LNCAP (cell line): ENCODE data around the gene MYL5.

Experiments used
- CTCF ChIP-seq: fragments of 450-650 bp; IDR thresholded peaks from 2 replicates; pipeline ENCODE4 v1.5.1; 2017; ENCODE audit warnings: mild to moderate bottlenecking

Gene MYL5

GRCh38 chr4:682490-683172 is 8.3 kb downstream of the MYL5 start:
- TF ChIP-seq CTCF: no peak

DNA sequence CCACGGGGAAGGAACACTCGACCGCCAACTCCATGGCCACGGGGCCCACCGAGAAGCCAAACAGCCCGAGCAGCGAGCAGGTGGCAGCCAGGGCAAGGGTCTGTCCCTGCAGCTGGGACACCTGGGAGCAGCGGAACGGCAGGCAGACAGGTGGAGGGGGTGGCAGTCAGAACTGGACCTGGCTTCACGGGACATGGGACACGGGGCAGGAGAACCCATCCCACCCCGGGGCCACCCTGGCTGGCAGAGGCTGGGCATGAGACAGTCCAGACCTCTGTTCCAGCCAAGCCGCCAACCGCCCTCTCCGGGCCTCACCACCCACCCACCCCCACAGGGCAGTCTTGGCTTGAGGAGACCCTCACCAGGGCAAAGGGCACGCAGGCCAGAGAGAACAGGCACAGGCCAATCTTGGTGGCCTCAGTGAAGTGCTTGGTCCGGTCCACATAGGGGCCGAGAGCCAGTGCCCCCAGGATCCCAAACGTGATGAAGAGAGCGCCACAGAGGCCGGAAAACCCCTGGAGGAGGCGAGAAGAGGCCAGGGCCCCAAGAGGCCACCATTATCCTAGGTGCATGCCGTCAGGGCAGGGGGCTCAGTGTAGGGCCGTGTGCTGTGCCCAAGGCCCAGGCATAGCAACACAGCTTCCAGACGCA is 9.0 kb downstream of the MYL5 start:
- TF ChIP-seq CTCF: no peak

DNA sequence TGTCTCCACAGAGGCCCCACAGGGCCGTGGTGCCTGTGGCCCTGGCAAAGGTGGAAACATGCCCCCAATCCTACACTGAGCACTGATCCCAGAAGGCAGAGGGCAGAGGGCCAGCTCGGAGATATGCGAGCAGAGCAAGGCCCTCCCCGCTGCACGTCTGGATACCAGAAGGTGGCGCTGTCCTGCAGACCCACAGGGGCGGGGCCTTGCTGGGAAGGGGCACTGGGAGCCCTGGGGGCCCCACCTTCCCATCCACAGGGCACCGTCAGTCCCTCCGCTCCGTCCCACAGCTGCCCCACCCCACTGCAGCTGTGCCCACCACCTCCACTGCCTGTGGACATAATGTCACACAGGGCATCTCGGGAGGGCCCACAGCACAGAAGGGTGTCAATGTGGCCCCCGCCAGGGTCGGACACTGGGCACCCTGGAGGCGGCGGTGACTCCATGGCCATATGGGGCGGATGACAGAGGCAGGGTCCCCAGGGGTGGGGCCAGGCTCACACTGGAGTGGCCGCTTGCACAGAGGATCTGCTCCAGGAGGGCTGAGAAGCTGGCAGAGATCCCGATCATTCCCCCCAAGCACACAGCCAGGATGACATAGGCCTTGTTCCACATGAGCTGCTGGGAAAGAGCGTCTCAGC is 9.8 kb downstream of the MYL5 start:
- TF ChIP-seq CTCF: peak; percentile 72

- no peak for TF ChIP-seq CTCF
These were observed 10.4 kb downstream of the MYL5 start for GRCh38 chr4:684623-685327.

- no peak for TF ChIP-seq CTCF
These were observed 11.5 kb downstream of the MYL5 start for GRCh38 chr4:685679-686412.

DNA sequence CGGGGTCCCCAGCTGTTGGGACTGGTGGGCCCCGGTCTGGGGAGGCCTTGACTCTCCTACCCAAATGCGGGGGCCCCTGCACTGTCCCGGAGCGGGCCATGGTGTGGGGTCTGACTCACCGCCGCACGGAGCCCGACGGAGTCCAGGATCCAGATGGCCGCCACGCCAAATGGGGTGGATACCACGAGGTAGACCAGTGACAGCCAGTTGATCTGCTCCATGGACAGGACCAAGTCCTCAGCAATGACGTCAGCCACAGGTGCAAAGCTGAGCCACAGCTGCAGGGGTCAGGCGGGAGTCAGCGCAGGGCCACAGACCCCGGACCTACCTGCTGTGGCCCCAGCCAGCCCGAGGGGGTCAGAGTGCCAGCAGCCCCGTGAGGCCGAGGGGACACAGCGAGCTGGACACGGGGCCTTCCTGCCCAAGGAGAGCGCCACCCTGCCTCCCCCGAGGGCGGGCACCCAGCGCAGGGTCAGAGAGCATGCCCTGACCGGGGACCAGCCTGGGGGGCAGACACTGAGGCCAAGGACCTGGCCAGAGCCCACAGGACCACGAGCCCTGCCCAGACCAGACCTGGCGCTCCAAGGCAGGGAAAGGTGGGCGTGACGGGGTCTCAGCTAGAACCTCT is 12.2 kb downstream of the MYL5 start:
- TF ChIP-seq CTCF: no peak
